LoVo (cell line): ENCODE results near the gene ORC5.
"Not testable (repeated sequence)": the region's sequence is repeated elsewhere in the genome, so short reads cannot be mapped to it uniquely, and the experiment has no call there.

Experiments
- DNase-seq: peaks from one replicate; pipeline ENCODE4 v3.0.0-alpha.2; 2016; ENCODE audit warnings: low spot score

The ORC5 gene

GRCh38 chr7:104185346-104185745 lies 22.5 kb downstream of the ORC5 start:
- no peak for DNase-seq

GRCh38 chr7:104179178-104179577 lies 28.6 kb downstream of the ORC5 start:
- no peak for DNase-seq

- not testable (repeated sequence) for DNase-seq
Measured at GRCh38 chr7:104177565-104178083, 30.2 kb downstream of the ORC5 start.

- no peak for DNase-seq
Measured at GRCh38 chr7:104176332-104176731, 31.5 kb downstream of the ORC5 start.

- DNase-seq, result no peak
Measured at GRCh38 chr7:104175361-104175984, 32.3 kb downstream of the ORC5 start.

GRCh38 chr7:104174798-104175197 lies 33.0 kb downstream of the ORC5 start:
- DNase-seq, result no peak

GRCh38 chr7:104162081-104162480 lies 45.7 kb downstream of the ORC5 start:
- DNase-seq, result no peak

GRCh38 chr7:104161244-104161643 lies 46.6 kb downstream of the ORC5 start:
- no peak for DNase-seq

GRCh38 chr7:104160375-104160774 lies 47.4 kb downstream of the ORC5 start:
- DNase-seq, result no peak

GRCh38 chr7:104156842-104157277 lies 51.0 kb downstream of the ORC5 start:
- DNase-seq, result peak; percentile 41

- DNase-seq, result no peak
Measured at GRCh38 chr7:104153287-104153686, 54.5 kb downstream of the ORC5 start.

- no peak for DNase-seq
Measured at GRCh38 chr7:104152468-104152867, 55.3 kb downstream of the ORC5 start.

- no peak for DNase-seq
Measured at GRCh38 chr7:104150470-104150869, 57.3 kb downstream of the ORC5 start.

GRCh38 chr7:104149822-104150221 lies 58.0 kb downstream of the ORC5 start:
- no peak for DNase-seq

GRCh38 chr7:104142147-104142546 lies 65.7 kb downstream of the ORC5 start:
- no peak for DNase-seq

- no peak for DNase-seq
Measured at GRCh38 chr7:104137971-104138370, 69.8 kb downstream of the ORC5 start.

- DNase-seq, result no peak
Measured at GRCh38 chr7:104137511-104137910, 70.3 kb downstream of the ORC5 start.

GRCh38 chr7:104136981-104137380 lies 70.8 kb downstream of the ORC5 start:
- no peak for DNase-seq

GRCh38 chr7:104136561-104136960 lies 71.3 kb downstream of the ORC5 start:
- no peak for DNase-seq

- no peak for DNase-seq
Measured at GRCh38 chr7:104135760-104136558, 71.9 kb downstream of the ORC5 start.

GRCh38 chr7:104133238-104133637 lies 74.6 kb downstream of the ORC5 start:
- DNase-seq, result no peak

GRCh38 chr7:104130726-104131125 lies 77.1 kb downstream of the ORC5 start:
- no peak for DNase-seq

GRCh38 chr7:104127204-104127603 lies 80.6 kb downstream of the ORC5 start:
- no peak for DNase-seq
